AG10803 (cell line): ENCODE results near the gene FMN2.
A peak's percentile ranks its signal among the peaks of the same experiment; 100 is the strongest.

Experiments used
- DNase-seq: peaks from one replicate; pipeline ENCODE4 v3.0.0; 2010; ENCODE audit warnings: low read depth
- H3K4me3 ChIP-seq: 2 replicates; pipeline ENCODE4 v1.5.1; 2011; ENCODE audit warnings: mild to moderate bottlenecking, low read length, control low read depth
- CTCF ChIP-seq: conservative IDR thresholded peaks from 2 replicates; pipeline ENCODE4 v1.5.1; 2011; ENCODE audit warnings: mild to moderate bottlenecking, low read length, control low read depth, inconsistent platforms

Gene FMN2

GRCh38 chr1:240394353-240394752, 302.7 kb downstream of the FMN2 start:
- no peak for TF ChIP-seq CTCF
- DNase-seq = no peak

GRCh38 chr1:240395336-240395735, 303.7 kb downstream of the FMN2 start:
- no peak overlapping the region for H3K4me3 ChIP-seq
- TF ChIP-seq CTCF = no peak
- no peak for DNase-seq

More at GRCh38 chr1:240394353-240394752, 302.7 kb downstream of the FMN2 start:
- no peak overlapping the region for H3K4me3 ChIP-seq

GRCh38 chr1:240399381-240399780, 307.7 kb downstream of the FMN2 start:
- H3K4me3 ChIP-seq = no peak overlapping the region
- DNase-seq = peak; percentile 86
- TF ChIP-seq CTCF = no peak

GRCh38 chr1:240401731-240402130, 310.0 kb downstream of the FMN2 start:
- no peak for DNase-seq
- no peak overlapping the region for H3K4me3 ChIP-seq
- no peak for TF ChIP-seq CTCF

- no peak overlapping the region for H3K4me3 ChIP-seq
- peak; percentile 66 for DNase-seq
- TF ChIP-seq CTCF = no peak
Observed at GRCh38 chr1:240402326-240402725, 310.6 kb downstream of the FMN2 start.

- no peak for TF ChIP-seq CTCF
- H3K4me3 ChIP-seq = no peak overlapping the region
- DNase-seq = no peak
Observed at GRCh38 chr1:240404286-240404685, 312.6 kb downstream of the FMN2 start.

- TF ChIP-seq CTCF = no peak
- no peak overlapping the region for H3K4me3 ChIP-seq
- DNase-seq = no peak
Observed at GRCh38 chr1:240405751-240406150, 314.1 kb downstream of the FMN2 start.
